Endothelial cell (in vitro differentiated cells): ENCODE data around the gene ARTN. TPM values are rescaled to one million over a fixed set of nuclear protein-coding genes. Genes with fewer than 3 reads are reported as not detected.

ENCODE experiments used
- total RNA-seq: library from RNA; stranded (reverse); fragmentation: NEBNext Ultra II Directional; extraction: Animal tissue kit (Norgen Biotek cat#: 25700); gene quantifications from one replicate; pipeline ENCODE4 v1.2.1, GENCODE V29; 2021; ENCODE audit not compliant: unreplicated experiment

The ARTN gene
- total RNA-seq, 1 donor from 2014 or later, result 0.67 TPM

Other genes with a start within 250 kb of the ARTN start
- 14.9 TPM for gene ST3GAL3, start 226.3 kb upstream of the ARTN start, total RNA-seq
- 31.5 TPM for gene IPO13, start 13.1 kb downstream of the ARTN start, total RNA-seq
- 17.1 TPM for gene DPH2, start 36.2 kb downstream of the ARTN start, total RNA-seq
- gene ATP6V0B, start 41.2 kb downstream of the ARTN start, total RNA-seq, result 94.5 TPM
- 35.4 TPM for gene B4GALT2, start 45.4 kb downstream of the ARTN start, total RNA-seq
- 4.2 TPM for gene CCDC24, start 57.8 kb downstream of the ARTN start, total RNA-seq
- gene SLC6A9, start 97.7 kb downstream of the ARTN start, total RNA-seq, result 2.8 TPM
- 0.23 TPM for gene KLF17, start 185.0 kb downstream of the ARTN start, total RNA-seq
- gene KLF18, start 207.8 kb downstream of the ARTN start, total RNA-seq, result not detected